T-helper 1 cell treated with Interleukin-12 subunit alpha and Interleukin-12 subunit beta and Interleukin-4 antibody, amounts not matched to agents 30 ng/mL and 1 ng/mL, for 36 hours (primary cell): Measurements from ENCODE around the gene ABHD15. TPM values are rescaled to one million over a fixed set of nuclear protein-coding genes. Genes with fewer than 3 reads are reported as not detected.

Experiments used
- intact Hi-C: fragments of 100-400 bp; cut with micrococcal nuclease; formaldehyde crosslinking; loops from one replicate; pipeline ENCODE4 v1.15.1; 2024
- total RNA-seq: library from RNA; stranded (reverse); gene quantifications from 2 replicates; pipeline ENCODE4 v1.2.3, GENCODE V29; 2022

The ABHD15 gene
- total RNA-seq, 1 donor from 2014 or later, result 15.7 TPM

- intact Hi-C loops, result loop anchor here (10.0 kb wide), 1 partner anchor 531 kb away; the partner anchor contains the start of gene NSRP1
These were observed 16.7 kb upstream of the ABHD15 start for GRCh38 chr17:29583324-29584248.

- intact Hi-C loops, result loop anchor here (10.0 kb wide), 1 partner anchor 532 kb away; the partner anchor contains the start of gene NSRP1
These were observed 15.9 kb upstream of the ABHD15 start for GRCh38 chr17:29582772-29583171.

GRCh38 chr17:29582254-29582765 lies 15.5 kb upstream of the ABHD15 start:
- intact Hi-C loops, result loop anchor here (10.0 kb wide), 1 partner anchor 532 kb away; the partner anchor contains the start of gene NSRP1

GRCh38 chr17:29581583-29582253 lies 14.9 kb upstream of the ABHD15 start:
- intact Hi-C loops, result loop anchor here (10.0 kb wide), 1 partner anchor 533 kb away; the partner anchor contains the start of gene NSRP1

- intact Hi-C loops, result loop anchor here (1.0 to 10.0 kb wide), 7 partner anchors 9 to 535 kb away; partner anchors contain the start of genes GIT1 and NSRP1
These were observed 13.3 kb upstream of the ABHD15 start for GRCh38 chr17:29579866-29580771.

- intact Hi-C loops, result no loop called here
These were observed 12.0 kb upstream of the ABHD15 start for GRCh38 chr17:29578626-29579485.

GRCh38 chr17:29577385-29578211 lies 10.8 kb upstream of the ABHD15 start:
- intact Hi-C loops, result no loop called here

GRCh38 chr17:29577001-29577370 lies 10.1 kb upstream of the ABHD15 start:
- intact Hi-C loops, result no loop called here

- intact Hi-C loops, result no loop called here
These were observed 9.6 kb upstream of the ABHD15 start for GRCh38 chr17:29576214-29577000.

GRCh38 chr17:29575511-29576213 lies 8.8 kb upstream of the ABHD15 start:
- intact Hi-C loops, result no loop called here

GRCh38 chr17:29574732-29575510 lies 8.1 kb upstream of the ABHD15 start:
- intact Hi-C loops, result no loop called here

- intact Hi-C loops, result no loop called here
These were observed 7.3 kb upstream of the ABHD15 start for GRCh38 chr17:29573871-29574731.

GRCh38 chr17:29573558-29573869 lies 6.7 kb upstream of the ABHD15 start:
- intact Hi-C loops, result no loop called here

GRCh38 chr17:29572691-29573557 lies 6.1 kb upstream of the ABHD15 start:
- intact Hi-C loops, result no loop called here
